HG03575 (cell line): ENCODE data around the gene PARP8.

ENCODE experiments used
- ATAC-seq: cut with Tn5 transposase; IDR thresholded peaks from one replicate; pipeline ENCODE4 v1.9.1; 2021; ENCODE audit not compliant: unreplicated experiment, insufficient number of reproducible peaks, low FRiP score; ENCODE audit errors: extremely low read depth

The PARP8 gene

GRCh38 chr5:50814556-50814955 is 148.1 kb downstream of the PARP8 start:
- ATAC-seq, result no peak

GRCh38 chr5:50822046-50822445 is 155.6 kb downstream of the PARP8 start:
- ATAC-seq, result no peak

GRCh38 chr5:50822761-50823160 is 156.3 kb downstream of the PARP8 start:
- ATAC-seq, result no peak

GRCh38 chr5:50823568-50823967 is 157.1 kb downstream of the PARP8 start:
- no peak for ATAC-seq

GRCh38 chr5:50824109-50824508 is 157.7 kb downstream of the PARP8 start:
- no peak for ATAC-seq

- no peak for ATAC-seq
Measured at GRCh38 chr5:50827516-50828247, 161.2 kb downstream of the PARP8 start.

- no peak for ATAC-seq
Measured at GRCh38 chr5:50829023-50829422, 162.6 kb downstream of the PARP8 start.

GRCh38 chr5:50832657-50833284 is 166.3 kb downstream of the PARP8 start:
- no peak for ATAC-seq

GRCh38 chr5:50836356-50836755 is 169.9 kb downstream of the PARP8 start:
- no peak for ATAC-seq

- no peak for ATAC-seq
Measured at GRCh38 chr5:50839472-50839871, 173.0 kb downstream of the PARP8 start.

GRCh38 chr5:50843091-50843490 is 176.7 kb downstream of the PARP8 start:
- no peak for ATAC-seq

- no peak for ATAC-seq
Measured at GRCh38 chr5:50846261-50846660, 179.8 kb downstream of the PARP8 start.

GRCh38 chr5:50849554-50849953 is 183.1 kb downstream of the PARP8 start:
- no peak for ATAC-seq

- ATAC-seq, result peak; percentile 78
Measured at GRCh38 chr5:50853151-50853550, 186.7 kb downstream of the PARP8 start.

- ATAC-seq, result no peak
Measured at GRCh38 chr5:50854082-50854481, 187.6 kb downstream of the PARP8 start.

GRCh38 chr5:50855001-50855400 is 188.6 kb downstream of the PARP8 start:
- ATAC-seq, result no peak

GRCh38 chr5:50856401-50857119 is 190.1 kb downstream of the PARP8 start:
- peak; percentile 61 for ATAC-seq

GRCh38 chr5:50863534-50864170 is 197.2 kb downstream of the PARP8 start:
- ATAC-seq, result no peak

GRCh38 chr5:50864466-50864865 is 198.0 kb downstream of the PARP8 start:
- ATAC-seq, result no peak

- no peak for ATAC-seq
Measured at GRCh38 chr5:50866415-50866814, 200.0 kb downstream of the PARP8 start.
